A549 (cell line): ENCODE data around the gene TTYH3.

Experiments used
- CHD2 ChIP-seq: fragments of 150-350 bp; IDR thresholded peaks from 2 replicates; pipeline ENCODE4 v1.6.1; 2014; ENCODE audit warnings: low read length; ENCODE audit not compliant: partially characterized antibody
- RAD21 ChIP-seq, 2 experiments: fragments of >200 bp in 1 of 2; sonication (Bioruptor Twin) in 1 of 2; formaldehyde crosslinking in 1 of 2; IDR thresholded peaks in 1 of 2; conservative IDR thresholded peaks in 1 of 2; 2 replicates in 1 of 2; 3 replicates in 1 of 2; pipeline ENCODE4 v1.6.1; 2012 to 2018; ENCODE audit warnings: inconsistent platforms in 1 of 2
- ZFP36 ChIP-seq: fragments of 450-650 bp; IDR thresholded peaks from 2 replicates; pipeline ENCODE4 v1.6.1; 2014; ENCODE audit warnings: borderline replicate concordance; ENCODE audit not compliant: partially characterized antibody
- TF ChIP-seq, protein P1 (sequence below): fragments of >200 bp; sonication (Bioruptor Twin); formaldehyde crosslinking; IDR thresholded peaks from 3 replicates; pipeline ENCODE4 v1.5.1; 2016

DNA sequence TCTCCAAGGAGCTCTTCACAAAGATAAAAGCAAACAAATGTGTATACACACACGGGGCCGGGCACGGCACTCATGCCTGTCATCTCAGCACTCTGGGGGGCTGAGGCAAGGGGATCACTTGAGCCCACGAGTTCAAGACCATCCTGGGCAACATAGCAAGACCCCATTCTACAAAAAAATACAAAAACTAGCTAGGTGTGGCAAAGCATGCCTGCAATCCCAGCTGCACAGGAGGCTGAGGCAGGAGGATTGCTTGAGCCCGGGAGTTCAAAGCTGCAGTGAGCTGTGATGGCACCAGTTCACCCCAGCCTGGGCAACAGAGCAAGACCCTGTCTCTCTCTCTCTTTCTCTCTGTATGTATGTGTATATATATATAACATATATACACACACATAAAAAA lies 22.3 kb downstream of the TTYH3 start:
- TF ChIP-seq RAD21 (conservative IDR thresholded peaks at IDR 0.05 in 1 of 2, IDR thresholded peaks at IDR 0.05 in 1 of 2) (no peak), ZFP36 (no peak), CHD2 (no peak)
- TF ChIP-seq, protein P1, sequence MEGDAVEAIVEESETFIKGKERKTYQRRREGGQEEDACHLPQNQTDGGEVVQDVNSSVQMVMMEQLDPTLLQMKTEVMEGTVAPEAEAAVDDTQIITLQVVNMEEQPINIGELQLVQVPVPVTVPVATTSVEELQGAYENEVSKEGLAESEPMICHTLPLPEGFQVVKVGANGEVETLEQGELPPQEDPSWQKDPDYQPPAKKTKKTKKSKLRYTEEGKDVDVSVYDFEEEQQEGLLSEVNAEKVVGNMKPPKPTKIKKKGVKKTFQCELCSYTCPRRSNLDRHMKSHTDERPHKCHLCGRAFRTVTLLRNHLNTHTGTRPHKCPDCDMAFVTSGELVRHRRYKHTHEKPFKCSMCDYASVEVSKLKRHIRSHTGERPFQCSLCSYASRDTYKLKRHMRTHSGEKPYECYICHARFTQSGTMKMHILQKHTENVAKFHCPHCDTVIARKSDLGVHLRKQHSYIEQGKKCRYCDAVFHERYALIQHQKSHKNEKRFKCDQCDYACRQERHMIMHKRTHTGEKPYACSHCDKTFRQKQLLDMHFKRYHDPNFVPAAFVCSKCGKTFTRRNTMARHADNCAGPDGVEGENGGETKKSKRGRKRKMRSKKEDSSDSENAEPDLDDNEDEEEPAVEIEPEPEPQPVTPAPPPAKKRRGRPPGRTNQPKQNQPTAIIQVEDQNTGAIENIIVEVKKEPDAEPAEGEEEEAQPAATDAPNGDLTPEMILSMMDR, result no peak
